GM12878 (cell line): ENCODE results near the gene MAST3. TPM values are rescaled to one million over a fixed set of nuclear protein-coding genes. Genes with fewer than 3 reads are reported as not detected.

Experiments used
- ATAC-seq: fragments of 200-7000 bp; cut with Tn5 transposase; 3 replicates; pipeline ENCODE4 v1.9.1; 2020; ENCODE audit warnings: mild to moderate bottlenecking, moderate library complexity
- BruUV-seq: library from RNA; stranded (reverse); fragments of 400-500 nt; replicated peaks from 2 replicates; lab custom pipeline; 2021; lab: Mats Ljungman, UMichigan
- CTCF ChIA-PET: fragments of 300-600 bp; sonication (Branson Sonifier 250); formaldehyde crosslinking; extraction: SDS; loops from one replicate; lab custom pipeline; 2021; ENCODE audit warnings: inconsistent platforms; lab: Yijun Ruan, JAX
- POLR2A ChIA-PET: fragments of 350-600 bp; formaldehyde crosslinking; extraction: SDS; loops from one replicate; lab custom pipeline; 2021; ENCODE audit warnings: inconsistent platforms; lab: Charles Lee
- RAD21 ChIA-PET: fragments of 300-600 bp; sonication (Branson Sonifier 250); formaldehyde crosslinking; loops from one replicate; lab custom pipeline; 2023; ENCODE audit warnings: antibody characterized with exemption; ENCODE audit not compliant: unreplicated experiment; lab: Charles Lee
- SMC1A ChIA-PET: fragments of 300-600 bp; sonication (Branson Sonifier 250); formaldehyde crosslinking; loops from one replicate; lab custom pipeline; 2023; ENCODE audit not compliant: unreplicated experiment, uncharacterized antibody; lab: Charles Lee
- DNase-seq: peaks from one replicate; pipeline ENCODE4 v3.0.0-alpha.2; 2011; ENCODE audit warnings: low read depth, low spot score
- FAIRE-seq: peaks from 3 replicates; lab custom pipeline; 2011; peaks lifted over from hg19 to GRCh38; lab: Jason Lieb, UNC
- H2AFZ ChIP-seq: 2 replicates; pipeline ENCODE4 v1.6.0; 2011; ENCODE audit warnings: low read depth, low read length, control low read depth; ENCODE audit not compliant: control insufficient read depth
- H3K27ac ChIP-seq: 2 replicates; pipeline ENCODE4 v1.5.1; 2011; ENCODE audit warnings: control low read depth; ENCODE audit not compliant: control insufficient read depth, insufficient read depth
- H3K27me3 ChIP-seq, 2 experiments: replicated peaks in 1 of 2; 2 replicates each; pipeline versions ENCODE4 v1.6.0 to v1.6.1; 2011; ENCODE audit warnings: low read length in 1 of 2; ENCODE audit not compliant: control insufficient read depth in 2 of 2, insufficient read depth in 2 of 2
- H3K36me3 ChIP-seq, 2 experiments: 2 replicates each; pipeline ENCODE4 v1.5.1; 2011; ENCODE audit warnings: low read length in 1 of 2; ENCODE audit not compliant: control insufficient read depth in 2 of 2, insufficient read depth in 2 of 2
- H3K4me1 ChIP-seq: 2 replicates; pipeline ENCODE4 v1.6.1; 2011; ENCODE audit warnings: mild to moderate bottlenecking, low read length, moderate library complexity, mixed read lengths; ENCODE audit not compliant: control insufficient read depth, insufficient read depth
- H3K4me2 ChIP-seq: 2 replicates; pipeline ENCODE4 v1.6.0; 2011; ENCODE audit warnings: control low read depth; ENCODE audit not compliant: control insufficient read depth, insufficient read depth
- H3K4me3 ChIP-seq: fragments of 200-600 bp; sonication (generic); 2 replicates; pipeline ENCODE4 v1.5.1; 2016
- H3K79me2 ChIP-seq: 2 replicates; pipeline ENCODE4 v1.6.0; 2011; ENCODE audit warnings: low read length; ENCODE audit not compliant: control insufficient read depth, insufficient read depth
- H3K9ac ChIP-seq: 2 replicates; pipeline ENCODE4 v1.8.0; 2011; ENCODE audit warnings: low read length, control low read depth, mixed read lengths; ENCODE audit not compliant: control insufficient read depth, insufficient read depth
- H3K9me3 ChIP-seq: replicated peaks from 3 replicates; pipeline ENCODE4 v1.5.1; 2011; ENCODE audit warnings: mild to moderate bottlenecking, low read length; ENCODE audit not compliant: control insufficient read depth, insufficient read depth
- H4K20me1 ChIP-seq: 2 replicates; pipeline ENCODE4 v1.6.0; 2011; ENCODE audit not compliant: control insufficient read depth, insufficient read depth
- ATF7 ChIP-seq: fragments of 450-650 bp; IDR thresholded peaks from 2 replicates; pipeline ENCODE4 v1.6.1; 2016; ENCODE audit warnings: low read depth, mild to moderate bottlenecking
- CREB1 ChIP-seq: IDR thresholded peaks from 2 replicates; pipeline ENCODE4 v1.6.1; 2012; ENCODE audit warnings: low read depth, mild to moderate bottlenecking, inconsistent platforms
- HSF1 ChIP-seq: fragments of 150-350 bp; IDR thresholded peaks from 2 replicates; pipeline ENCODE4 v1.6.1; 2014; ENCODE audit warnings: mild to moderate bottlenecking, low read depth, low read length
- MEF2A ChIP-seq: IDR thresholded peaks from 2 replicates; pipeline ENCODE4 v1.6.1; 2011; ENCODE audit warnings: low read depth, mild to moderate bottlenecking, low read length, moderate library complexity; ENCODE audit not compliant: insufficient read depth
- PAX8 ChIP-seq: fragments of 450-650 bp; IDR thresholded peaks from 2 replicates; pipeline ENCODE4 v1.6.1; 2017; ENCODE audit warnings: mild to moderate bottlenecking, moderate library complexity
- RAD21 ChIP-seq: IDR thresholded peaks from 2 replicates; pipeline ENCODE4 v1.6.1; 2011; ENCODE audit warnings: mild to moderate bottlenecking, low read depth, low read length, moderate library complexity; ENCODE audit not compliant: insufficient read depth
- SIN3A ChIP-seq: IDR thresholded peaks from 2 replicates; pipeline ENCODE4 v1.6.1; 2012; ENCODE audit warnings: low read depth, low read length, improper control_type of control experiment
- ZNF217 ChIP-seq: fragments of 450-650 bp; IDR thresholded peaks from 2 replicates; pipeline ENCODE4 v1.6.1; 2017; ENCODE audit warnings: antibody characterized with exemption, mild to moderate bottlenecking
- ZZZ3 ChIP-seq: IDR thresholded peaks from 2 replicates; pipeline ENCODE4 v1.6.1; 2011; ENCODE audit warnings: low read depth; ENCODE audit not compliant: control insufficient read depth, insufficient read length
- WGBS: methylation state at CpG from one replicate; pipeline ENCODE4 v1.1.6; 2016; ENCODE audit warnings: low lambda C conversion rate; ENCODE audit not compliant: insufficient replicate concordance, insufficient coverage; ENCODE audit errors: missing lambda C conversion rate; 5-methylcytosine and 5-hydroxymethylcytosine counted together
- in situ Hi-C: fragments of 300-500 bp; cut with MboI; formaldehyde crosslinking; loops from 9 replicates; pipeline ENCODE4 v1.14.3; 2018; ENCODE audit warnings: mixed read lengths
- intact Hi-C: fragments of 100-400 bp; cut with micrococcal nuclease; formaldehyde crosslinking; loops from one replicate; pipeline ENCODE4 v1.14.2; 2022; ENCODE audit not compliant: unreplicated experiment
- polyA plus RNA-seq, 11 experiments: library from polyadenylated mRNA; depleted of rRNA in 4 of 11; unstranded in 6 of 11; stranded (reverse) in 5 of 11; fragments of >200 nt; fragmentation: Nextera tagmentation in 4 of 11; fragmentation: Illumina TruSeq in 1 of 11; extraction: Ambion mirVana in 4 of 11; extraction: Trizol in 1 of 11; gene quantifications; 1 replicate in 1 of 11; 2 replicates in 10 of 11; pipeline versions ENCODE4 v1.2.1 to v1.2.3, GENCODE V29; 2011 to 2016; ENCODE audit warnings: inconsistent platforms in 2 of 11, missing spikeins in 2 of 11, low read depth in 1 of 11
- total RNA-seq, 4 experiments: library from RNA; depleted of rRNA in 3 of 4; stranded (reverse); fragments of >200 nt in 3 of 4; fragmentation: Illumina TruSeq in 1 of 4; extraction: Trizol in 1 of 4; gene quantifications; 2 replicates each; pipeline versions ENCODE4 v1.2.1 to v1.2.3, GENCODE V29; 2013 to 2021

MAST3 gene
- total and polyA plus RNA-seq, 10 of the 15 experiments (the other 5 are each of a cell fraction or from before 2014, with no cell fraction given), result 3.0 to 22.2 (median 7.5) TPM

DNA sequence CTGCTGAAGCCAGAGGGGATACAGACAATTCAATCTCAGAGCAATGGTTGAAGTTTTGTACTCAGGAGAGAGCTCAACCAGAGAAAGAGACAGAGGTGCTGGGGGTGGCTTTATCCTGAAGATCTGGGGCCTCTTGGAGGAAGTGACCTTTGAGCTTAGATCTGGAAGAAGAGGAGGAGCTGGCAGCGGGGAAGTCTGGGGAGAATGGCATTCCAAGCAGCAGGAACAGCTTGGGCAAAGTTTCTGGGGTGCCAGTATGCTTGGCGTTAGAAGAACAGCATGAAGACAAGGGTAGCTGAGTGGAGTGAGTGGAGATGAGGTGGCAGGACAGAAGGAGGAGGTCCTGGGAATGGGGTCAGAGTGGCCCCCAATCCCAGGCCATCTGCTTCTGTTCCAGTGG is 11.3 kb downstream of the MAST3 start (continued):
- TF ChIP-seq PAX8, result no peak
- no peak for TF ChIP-seq ATF7
- no peak for TF ChIP-seq ZZZ3
- no peak for TF ChIP-seq ZNF217
- no peak for TF ChIP-seq HSF1
- TF ChIP-seq, all 136 proteins: peak for 0

- peaks cover 3 to 10% of the 10 kb centered on the region in 2 experiments; a peak in 3 of 4 replicates for H3K36me3 ChIP-seq
- BruUV-seq, result no TSS peak
- no peak for FAIRE-seq
- ChIA-PET RAD21 (interaction anchor here (1.1 to 3.2 kb wide), 5 partner anchors 10 to 46 kb away, joined by 3 to 14 read pairs (median 5); partner anchors contain the start of gene PIK3R2), SMC1A (interaction anchor here (0.8 to 3.1 kb wide), 9 partner anchors 11 to 83 kb away, joined by 3 to 12 read pairs (median 4); partner anchors contain the start of genes MAST3, MPV17L2 and PIK3R2), CTCF (interaction anchor here (0.7 to 6.3 kb wide), 8 partner anchors 9 to 61 kb away, joined by 3 to 48 read pairs (median 8); partner anchors contain the start of genes MAST3 and PIK3R2)
- peaks cover 5% of the 10 kb centered on the region for H3K79me2 ChIP-seq
- H3K4me1 ChIP-seq, result peaks cover 46% of the 10 kb centered on the region
- in situ Hi-C loops, result no loop called here
- ATAC-seq, result peak; percentile 3; the same call in 2 of the 3 replicates
- no peaks in the 10 kb centered on the region for H3K27me3 ChIP-seq
- DNase-seq, result no peak
- no peak for TF ChIP-seq CREB1
- TF ChIP-seq SIN3A, result no peak
- TF ChIP-seq HSF1, result no peak
- no peak for TF ChIP-seq RAD21
- TF ChIP-seq MEF2A, result no peak
- TF ChIP-seq, all 136 proteins: peak for 0
- peak overlapping the region; percentile 48; the same call in 1 of the 2 replicates for H3K27ac ChIP-seq
- H3K4me2 ChIP-seq, result peak overlapping the region; percentile 94
- peak overlapping the region; percentile 83 for H3K4me3 ChIP-seq
- WGBS, result 59% methylated on average over 12 of the region's 12 CpGs
- H2AFZ ChIP-seq, result no peak overlapping the region
- no peaks in the 10 kb centered on the region for H4K20me1 ChIP-seq
- POLR2A ChIA-PET, result interaction anchor here (0.5 to 4.3 kb wide), 7 partner anchors 8 to 52 kb away, joined by 3 to 16 read pairs (median 5); partner anchors contain the start of genes IL12RB1 and PIK3R2
- H3K9me3 ChIP-seq, result no peaks in the 10 kb centered on the region
- peak overlapping the region; percentile 58 for H3K9ac ChIP-seq
- intact Hi-C loops, result loop anchor here (2.0 kb wide), 1 partner anchor 103 kb away; no protein-coding TSS in a partner anchor
Measured at GRCh38 chr19:18109341-18109732, 11.8 kb downstream of the MAST3 start.
